Jurkat, Clone E6-1 (cell line): ENCODE measurements around the gene ASIP.

ENCODE experiments used
- DNase-seq: peaks from one replicate; pipeline ENCODE4 v3.0.0-alpha.2; 2011; ENCODE audit warnings: low read depth, low spot score
- H3K4me3 ChIP-seq: 2 replicates; pipeline ENCODE4 v1.5.1; 2011; ENCODE audit warnings: mild to moderate bottlenecking, low read length, control low read depth, moderate library complexity

The ASIP gene

DNA sequence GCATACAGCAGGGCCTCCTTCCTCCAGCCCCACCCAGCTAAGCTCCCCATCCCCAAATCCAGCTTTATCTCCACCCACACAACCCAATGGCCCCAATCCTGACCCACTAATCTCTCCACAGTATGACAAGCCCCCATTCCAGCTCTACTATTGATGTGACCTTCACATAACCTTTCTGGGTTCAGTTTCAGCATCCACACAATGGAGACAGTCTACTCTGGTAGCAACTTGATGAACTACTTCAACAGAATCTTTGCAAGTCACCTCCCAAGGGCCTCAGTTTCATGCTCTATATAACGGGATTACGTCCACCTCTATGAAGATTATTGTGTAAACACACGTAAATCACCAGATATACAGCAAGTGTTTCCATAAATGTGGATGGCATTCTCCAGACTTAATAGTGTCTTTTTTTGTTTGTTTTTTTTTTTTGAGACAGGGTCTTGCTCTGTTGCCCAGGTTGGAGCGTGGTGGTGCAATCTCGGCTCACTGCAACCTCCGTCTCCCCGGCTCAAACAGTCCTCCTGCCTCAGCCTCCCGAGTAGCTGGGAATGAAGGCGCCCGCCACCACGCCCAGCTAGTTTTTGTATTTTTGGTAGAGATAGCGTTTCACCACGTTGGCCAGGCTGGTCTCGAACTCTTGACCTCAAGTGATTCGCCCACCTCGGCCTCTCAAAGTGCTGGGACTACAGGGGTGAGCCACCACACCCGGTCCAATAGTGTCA is 60.5 kb downstream of the ASIP start:
- no peak for DNase-seq

GRCh38 chr20:34302312-34302722 is 61.1 kb downstream of the ASIP start:
- peak overlapping the region; percentile 90 for H3K4me3 ChIP-seq
- DNase-seq, result no peak

More for the DNA sequence above, 60.5 kb downstream of the ASIP start:
- H3K4me3 ChIP-seq, result peak overlapping the region; percentile 90

DNA sequence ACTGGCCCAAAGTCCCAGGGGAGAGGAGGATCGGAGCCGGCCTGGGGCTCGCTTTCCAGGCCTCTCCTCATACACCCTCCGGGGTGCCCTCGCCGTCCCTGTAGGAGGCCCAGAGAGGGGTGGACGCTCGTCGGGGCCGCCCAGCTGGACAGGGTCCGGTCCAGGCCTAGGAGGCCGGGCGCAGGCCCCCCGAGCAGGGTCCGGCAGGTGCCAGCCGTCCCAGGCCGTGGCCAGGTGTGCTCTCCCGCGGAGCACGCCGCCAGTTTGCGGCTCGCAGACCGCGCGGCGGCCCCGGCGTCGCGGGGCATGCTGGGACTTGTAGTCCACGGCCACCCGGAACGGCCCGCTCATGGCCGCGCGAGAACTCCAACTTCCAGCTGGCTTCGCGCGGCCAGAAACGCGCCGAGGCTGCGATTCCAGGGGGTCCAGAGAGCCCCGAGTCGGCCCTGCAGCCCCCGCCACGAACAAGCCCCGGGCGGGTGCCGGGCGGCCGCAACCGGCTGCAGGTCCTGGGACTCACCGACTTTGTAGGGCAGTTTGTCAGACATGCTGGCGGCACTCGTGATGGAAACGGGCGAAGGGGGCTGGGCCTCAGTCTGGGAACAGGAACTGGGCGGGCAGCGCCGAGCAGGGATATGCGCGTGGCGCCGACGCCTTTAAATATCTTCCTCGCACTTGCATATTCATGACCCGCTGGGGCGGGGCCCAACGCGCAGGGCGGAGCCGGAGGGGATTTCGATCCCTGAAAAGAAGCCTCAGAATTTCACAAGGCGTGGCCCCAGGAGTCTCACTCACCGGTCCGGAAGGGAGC is 61.7 kb downstream of the ASIP start, which contains the start of gene AHCY:
TSS of gene AHCY (minus strand) at position 633 of the 811 bp plus-strand sequence. CDS start at position 548, 85 bp downstream.
- peak within 1 kb of the TSS; percentile 90 for H3K4me3 ChIP-seq
- peak; percentile 94 for DNase-seq

DNA sequence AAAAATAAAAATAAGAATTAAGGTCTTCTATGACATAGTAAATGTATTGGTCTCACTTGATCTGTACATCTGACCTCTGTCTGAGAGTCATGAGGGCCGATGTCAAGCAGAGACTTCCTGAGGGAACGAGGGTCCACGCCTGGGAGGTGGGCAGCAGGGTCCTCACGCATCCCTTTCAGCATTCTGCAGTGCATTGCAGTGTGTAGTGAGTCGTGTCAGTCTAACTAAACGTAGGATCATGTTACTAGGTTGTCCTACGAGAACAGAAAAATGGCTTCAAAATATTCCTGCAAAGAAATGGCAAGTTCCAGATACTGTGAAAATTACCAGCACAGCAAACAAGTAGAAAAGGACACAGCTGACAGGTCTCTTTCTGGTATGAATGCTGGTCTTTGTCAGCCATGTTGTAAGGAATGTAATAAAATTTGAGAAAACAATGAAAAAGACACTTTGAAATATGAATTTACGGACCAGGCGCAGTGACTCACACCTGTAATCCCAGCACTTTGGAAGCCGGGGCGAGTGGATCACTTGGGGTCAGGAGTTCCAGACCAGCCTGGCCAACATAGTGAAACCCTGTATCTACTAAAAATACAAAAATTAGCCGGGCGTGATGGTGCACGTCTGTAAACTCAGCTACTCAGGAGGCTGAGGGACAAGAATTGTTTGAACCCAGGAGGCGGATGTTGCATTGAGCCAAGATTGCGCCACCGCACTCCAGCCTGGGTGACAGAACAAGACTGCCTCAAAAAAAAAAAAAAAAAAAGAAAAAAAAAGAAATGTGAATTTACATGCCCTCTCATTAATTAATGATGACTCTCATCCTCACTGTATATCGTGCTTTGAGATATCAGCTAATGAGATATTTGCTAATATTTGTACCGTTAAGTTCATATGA is 64.4 kb downstream of the ASIP start:
- no peak for DNase-seq
- H3K4me3 ChIP-seq, result no peak overlapping the region

DNA sequence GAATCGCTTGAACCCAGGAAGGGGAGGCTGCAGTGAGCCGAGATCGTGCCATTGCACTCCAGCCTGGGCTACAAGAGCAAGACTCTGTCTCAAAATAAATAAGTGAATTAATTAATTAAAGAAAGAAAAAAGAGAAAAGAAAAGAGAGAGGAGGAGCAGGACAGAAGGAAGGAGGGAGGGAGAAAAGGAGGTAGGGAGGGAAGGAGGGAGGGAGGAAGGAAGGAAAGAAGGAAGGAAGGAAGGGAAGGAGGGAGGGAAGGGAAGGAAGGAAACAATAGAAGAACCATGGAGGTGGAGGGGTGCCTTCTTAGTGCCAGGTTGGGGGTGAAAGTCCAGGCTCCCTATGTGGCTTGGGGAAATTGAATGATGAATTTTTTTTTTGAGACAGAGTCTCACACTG is 68.5 kb downstream of the ASIP start:
- no peak for DNase-seq
- no peak overlapping the region for H3K4me3 ChIP-seq

- DNase-seq, result no peak
- H3K4me3 ChIP-seq, result no peak overlapping the region
These were observed 69.4 kb downstream of the ASIP start for GRCh38 chr20:34310481-34311117.

- no peak for DNase-seq
- no peak overlapping the region for H3K4me3 ChIP-seq
These were observed 70.1 kb downstream of the ASIP start for GRCh38 chr20:34311118-34312023.

GRCh38 chr20:34312024-34312460 is 70.8 kb downstream of the ASIP start:
- DNase-seq, result no peak
- H3K4me3 ChIP-seq, result no peak overlapping the region

DNA sequence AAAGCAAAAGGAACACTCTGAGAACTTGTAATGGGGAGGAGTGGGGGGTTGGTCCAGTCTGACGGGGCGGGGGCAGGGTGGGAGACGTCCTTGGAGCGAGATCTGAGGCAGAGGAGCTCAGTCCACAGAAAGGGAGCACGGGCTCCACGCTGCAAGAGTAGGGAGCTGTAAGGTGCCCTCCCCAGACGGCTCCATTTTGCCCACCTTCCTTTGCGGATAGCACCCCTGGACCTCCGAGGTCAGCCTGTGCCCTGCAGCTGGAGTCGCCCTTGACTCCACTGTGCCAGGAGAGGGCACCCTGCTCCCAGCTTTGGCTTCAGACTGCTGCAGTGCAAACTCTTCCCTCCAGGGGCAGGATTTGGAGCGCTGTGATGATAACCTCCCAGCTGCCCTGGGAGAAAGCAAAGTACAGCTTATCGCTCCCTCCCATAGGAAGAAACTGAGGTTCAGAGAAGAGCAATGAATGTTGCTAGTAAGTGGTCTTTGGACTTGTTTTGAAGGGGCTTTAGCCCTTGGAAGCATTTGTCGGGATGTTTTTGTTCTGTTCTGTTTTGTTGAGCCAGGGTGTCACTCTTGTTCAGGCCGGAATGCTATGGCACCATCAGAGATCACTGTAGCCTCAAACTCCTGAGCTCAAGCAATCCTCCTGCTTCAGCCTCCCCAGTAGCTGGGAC is 71.5 kb downstream of the ASIP start:
- DNase-seq, result peak; percentile 83
- peak overlapping the region; percentile 19; the same call in 1 of the 2 replicates for H3K4me3 ChIP-seq

- no peak for DNase-seq
- no peak overlapping the region for H3K4me3 ChIP-seq
These were observed 74.0 kb downstream of the ASIP start for GRCh38 chr20:34315236-34315635.

- no peak for DNase-seq
- no peak overlapping the region for H3K4me3 ChIP-seq
These were observed 75.1 kb downstream of the ASIP start for GRCh38 chr20:34316196-34316814.
